ENCODE results near the gene TRPV2.

DNA sequence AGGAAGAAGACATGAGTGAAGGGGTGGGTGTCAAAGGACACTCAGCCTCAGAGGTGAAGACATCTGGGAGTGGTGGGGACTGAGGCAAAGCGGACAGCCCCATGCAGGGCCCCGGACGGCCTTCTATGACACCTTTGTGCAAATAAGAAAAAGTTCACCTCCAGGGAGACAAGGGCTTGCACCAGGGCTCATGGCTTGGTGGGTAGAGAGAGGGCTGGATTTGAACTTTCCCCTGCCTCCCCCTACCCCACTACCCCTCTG is 46.2 kb downstream of the TRPV2 start:
- TF ChIP-seq, protein P1, sequence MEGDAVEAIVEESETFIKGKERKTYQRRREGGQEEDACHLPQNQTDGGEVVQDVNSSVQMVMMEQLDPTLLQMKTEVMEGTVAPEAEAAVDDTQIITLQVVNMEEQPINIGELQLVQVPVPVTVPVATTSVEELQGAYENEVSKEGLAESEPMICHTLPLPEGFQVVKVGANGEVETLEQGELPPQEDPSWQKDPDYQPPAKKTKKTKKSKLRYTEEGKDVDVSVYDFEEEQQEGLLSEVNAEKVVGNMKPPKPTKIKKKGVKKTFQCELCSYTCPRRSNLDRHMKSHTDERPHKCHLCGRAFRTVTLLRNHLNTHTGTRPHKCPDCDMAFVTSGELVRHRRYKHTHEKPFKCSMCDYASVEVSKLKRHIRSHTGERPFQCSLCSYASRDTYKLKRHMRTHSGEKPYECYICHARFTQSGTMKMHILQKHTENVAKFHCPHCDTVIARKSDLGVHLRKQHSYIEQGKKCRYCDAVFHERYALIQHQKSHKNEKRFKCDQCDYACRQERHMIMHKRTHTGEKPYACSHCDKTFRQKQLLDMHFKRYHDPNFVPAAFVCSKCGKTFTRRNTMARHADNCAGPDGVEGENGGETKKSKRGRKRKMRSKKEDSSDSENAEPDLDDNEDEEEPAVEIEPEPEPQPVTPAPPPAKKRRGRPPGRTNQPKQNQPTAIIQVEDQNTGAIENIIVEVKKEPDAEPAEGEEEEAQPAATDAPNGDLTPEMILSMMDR (IDR thresholded peaks at IDR 0.05), result no peak
- TF ChIP-seq POLR2A (IDR thresholded peaks at IDR 0.05), result no peak
